Measurements from ENCODE around the gene MARCHF2.

DNA sequence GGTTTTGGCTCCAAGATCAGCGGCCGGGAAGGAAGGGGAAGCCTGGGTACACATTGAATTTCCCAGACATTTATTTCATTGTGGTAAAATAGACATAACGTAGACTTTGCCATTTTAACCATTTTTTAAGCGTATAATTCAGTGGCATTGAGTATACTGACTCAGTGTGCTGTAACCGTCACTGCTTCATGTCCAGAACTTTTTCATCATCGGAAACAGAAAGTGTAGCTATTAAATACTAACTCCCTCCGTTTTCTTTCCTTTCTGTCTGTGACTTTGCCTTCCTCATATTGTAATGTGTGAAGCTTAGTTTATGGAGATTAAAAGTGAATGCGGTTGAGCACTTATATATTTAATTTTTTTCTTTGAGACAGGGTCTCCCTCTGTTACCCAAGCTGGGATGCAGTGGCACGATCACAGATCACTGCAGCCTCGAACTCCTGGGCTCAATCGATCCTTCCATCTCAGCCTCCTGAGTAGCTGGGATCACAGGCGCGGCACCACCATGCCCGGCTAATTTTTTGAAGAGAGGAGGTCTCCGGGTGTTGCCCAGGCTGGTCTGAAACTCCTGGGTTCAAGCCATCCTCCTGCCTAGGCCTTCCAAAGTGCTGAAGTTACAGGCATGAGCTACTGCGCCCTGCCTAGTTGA lies 33.1 kb downstream of the MARCHF2 start:
- TF ChIP-seq, protein P1, sequence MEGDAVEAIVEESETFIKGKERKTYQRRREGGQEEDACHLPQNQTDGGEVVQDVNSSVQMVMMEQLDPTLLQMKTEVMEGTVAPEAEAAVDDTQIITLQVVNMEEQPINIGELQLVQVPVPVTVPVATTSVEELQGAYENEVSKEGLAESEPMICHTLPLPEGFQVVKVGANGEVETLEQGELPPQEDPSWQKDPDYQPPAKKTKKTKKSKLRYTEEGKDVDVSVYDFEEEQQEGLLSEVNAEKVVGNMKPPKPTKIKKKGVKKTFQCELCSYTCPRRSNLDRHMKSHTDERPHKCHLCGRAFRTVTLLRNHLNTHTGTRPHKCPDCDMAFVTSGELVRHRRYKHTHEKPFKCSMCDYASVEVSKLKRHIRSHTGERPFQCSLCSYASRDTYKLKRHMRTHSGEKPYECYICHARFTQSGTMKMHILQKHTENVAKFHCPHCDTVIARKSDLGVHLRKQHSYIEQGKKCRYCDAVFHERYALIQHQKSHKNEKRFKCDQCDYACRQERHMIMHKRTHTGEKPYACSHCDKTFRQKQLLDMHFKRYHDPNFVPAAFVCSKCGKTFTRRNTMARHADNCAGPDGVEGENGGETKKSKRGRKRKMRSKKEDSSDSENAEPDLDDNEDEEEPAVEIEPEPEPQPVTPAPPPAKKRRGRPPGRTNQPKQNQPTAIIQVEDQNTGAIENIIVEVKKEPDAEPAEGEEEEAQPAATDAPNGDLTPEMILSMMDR (IDR thresholded peaks at IDR 0.05; ENCODE audit: low read length): no peak
- TF ChIP-seq EZH2phosphoT487 (IDR thresholded peaks at IDR 0.05; ENCODE audit: low read length) (no peak), EZH2 (optimal IDR thresholded peaks at IDR 0.05; ENCODE audit: low read depth, low read length) (no peak)
